K562 (cell line): Measurements from ENCODE around the gene MYLK4. TPM values are rescaled to one million over a fixed set of nuclear protein-coding genes. Genes with fewer than 3 reads are reported as not detected.

ENCODE experiments used
- ATAC-seq: fragments of 200-7000 bp; cut with Tn5 transposase; 3 replicates; pipeline ENCODE4 v1.9.1; 2020; ENCODE audit warnings: moderate library complexity
- BruUV-seq: library from RNA; stranded (reverse); fragments of 400-500 nt; replicated peaks from 2 replicates; lab custom pipeline; 2021; lab: Mats Ljungman, UMichigan
- CTCF ChIA-PET: fragments of 300-600 bp; formaldehyde crosslinking; extraction: SDS; loops from one replicate; lab custom pipeline; 2021; ENCODE audit warnings: low intra/inter-chr PET ratio; lab: Yijun Ruan, JAX
- POLR2A ChIA-PET: fragments of 300-600, 350-650 bp; sonication (Branson Sonifier 250); formaldehyde crosslinking; extraction: SDS; loops from one replicate; lab custom pipeline; 2021; ENCODE audit warnings: antibody characterized with exemption, inconsistent platforms; lab: Yijun Ruan, JAX
- DNase-seq, 4 experiments: peaks; one replicate each; pipeline versions ENCODE4 v3.0.0 to v3.0.0-alpha.2; 2011 to 2018; ENCODE audit warnings: low spot score in 3 of 4, mixed read lengths in 3 of 4; ENCODE audit errors: extremely low read depth in 1 of 4
- FAIRE-seq: peaks from 2 replicates; lab custom pipeline; 2011; peaks lifted over from hg19 to GRCh38; lab: Jason Lieb, UNC
- H2AFZ ChIP-seq: 2 replicates; pipeline ENCODE4 v1.6.0; 2011; ENCODE audit warnings: low read depth, low read length, control low read depth, inconsistent platforms
- H3K27ac ChIP-seq: fragments of 200-600 bp; 3 replicates; pipeline ENCODE4 v1.8.0; 2011; ENCODE audit warnings: low read depth, mild to moderate bottlenecking, control low read depth, inconsistent platforms, low read length, moderate library complexity, mixed read lengths; ENCODE audit errors: extremely low read depth
- H3K27me3 ChIP-seq, 2 experiments: fragments of 300-600 bp in 1 of 2; 2 replicates in 1 of 2; 3 replicates in 1 of 2; pipeline versions ENCODE4 v1.6.0 to v1.8.0; 2011; ENCODE audit warnings: inconsistent platforms in 2 of 2, low read length in 2 of 2, mild to moderate bottlenecking in 1 of 2, mixed read lengths in 1 of 2, moderate library complexity in 1 of 2; ENCODE audit not compliant: control insufficient read depth in 2 of 2, insufficient read depth in 2 of 2
- H3K36me3 ChIP-seq: fragments of 300-600 bp; 3 replicates; pipeline ENCODE4 v1.8.0; 2011; ENCODE audit warnings: mild to moderate bottlenecking, low read length, inconsistent platforms; ENCODE audit not compliant: control insufficient read depth, insufficient read depth
- H3K4me1 ChIP-seq, 2 experiments: fragments of 200-600 bp in 1 of 2; replicated peaks in 1 of 2; 2 replicates in 1 of 2; 3 replicates in 1 of 2; pipeline versions ENCODE4 v1.5.1 to v1.8.0; 2011; ENCODE audit warnings: inconsistent platforms in 2 of 2, low read length in 2 of 2, mild to moderate bottlenecking in 1 of 2, mixed read lengths in 1 of 2, moderate library complexity in 1 of 2; ENCODE audit not compliant: control insufficient read depth in 2 of 2, insufficient read depth in 2 of 2
- H3K4me2 ChIP-seq: 2 replicates; pipeline ENCODE4 v1.6.1; 2011; ENCODE audit warnings: low read length, control low read depth, inconsistent platforms, mixed read lengths; ENCODE audit not compliant: insufficient read depth
- H3K4me3 ChIP-seq: fragments of 200-600 bp; sonication (generic), shearing (Covaris generic); 2 replicates; pipeline ENCODE4 v1.5.1; 2016; ENCODE audit warnings: control low read depth, inconsistent platforms
- H3K79me2 ChIP-seq: fragments of 200-600 bp; 3 replicates; pipeline ENCODE4 v1.8.0; 2011; ENCODE audit warnings: low read length, inconsistent platforms; ENCODE audit not compliant: control insufficient read depth, insufficient read depth
- H3K9ac ChIP-seq, 2 experiments: 2 replicates each; pipeline versions ENCODE4 v1.6.0 to v1.6.1; 2011; ENCODE audit warnings: low read depth in 2 of 2, low read length in 2 of 2, control low read depth in 1 of 2, inconsistent platforms in 1 of 2, mild to moderate bottlenecking in 1 of 2, mixed read lengths in 1 of 2; ENCODE audit not compliant: insufficient read depth in 1 of 2
- H3K9me1 ChIP-seq: one replicate; pipeline ENCODE4 v1.6.0; 2011; ENCODE audit warnings: inconsistent platforms, mild to moderate bottlenecking, low read length, moderate library complexity; ENCODE audit not compliant: control insufficient read depth, insufficient read depth
- H3K9me3 ChIP-seq: replicated peaks from 2 replicates; pipeline ENCODE4 v1.5.1; 2011; ENCODE audit warnings: low read depth, low read length, inconsistent platforms; ENCODE audit not compliant: control insufficient read depth, insufficient read depth
- H4K20me1 ChIP-seq: replicated peaks from 2 replicates; pipeline ENCODE4 v1.6.1; 2011; ENCODE audit warnings: low read length, inconsistent platforms, mixed read lengths; ENCODE audit not compliant: control insufficient read depth, insufficient read depth
- E2F4 ChIP-seq: sonication (generic); formaldehyde crosslinking; IDR thresholded peaks from 2 replicates; pipeline ENCODE4 v1.8.0; 2022; ENCODE audit warnings: mild to moderate bottlenecking, low read depth, missing genetic modification reagents
- JUNB ChIP-seq: fragments of 450-650 bp; formaldehyde crosslinking; conservative IDR thresholded peaks from 2 replicates; pipeline ENCODE4 v1.4.0; 2020; ENCODE audit warnings: mild to moderate bottlenecking
- LCOR ChIP-seq: sonication (generic); formaldehyde crosslinking; IDR thresholded peaks from 2 replicates; pipeline ENCODE4 v1.8.0; 2022; ENCODE audit warnings: mild to moderate bottlenecking, missing genetic modification reagents
- MLLT1 ChIP-seq, 2 experiments: fragments of 450-650 bp; IDR thresholded peaks; 2 replicates each; pipeline ENCODE4 v1.6.1; 2016
- NCOA2 ChIP-seq, 2 experiments: fragments of 450-650 bp; IDR thresholded peaks; 2 replicates each; pipeline ENCODE4 v1.6.1; 2018; ENCODE audit warnings: mild to moderate bottlenecking in 2 of 2, moderate library complexity in 1 of 2; ENCODE audit not compliant: partially characterized antibody in 2 of 2
- PREB ChIP-seq: sonication (generic); formaldehyde crosslinking; IDR thresholded peaks from 2 replicates; pipeline ENCODE4 v1.8.1; 2023; ENCODE audit warnings: mild to moderate bottlenecking, missing genetic modification reagents
- RBBP5 ChIP-seq: fragments of 200-600 bp; sonication (generic); IDR thresholded peaks from 2 replicates; pipeline ENCODE4 v1.6.1; 2012; ENCODE audit warnings: borderline replicate concordance, mild to moderate bottlenecking, low read length, control low read depth, inconsistent platforms; ENCODE audit not compliant: insufficient read depth, poor library complexity, severe bottlenecking
- SLC30A9 ChIP-seq: fragments of 250-450 bp; sonication (Bioruptor Pico); IDR thresholded peaks from 2 replicates; pipeline ENCODE4 v1.8.0; 2022; ENCODE audit warnings: mild to moderate bottlenecking, moderate library complexity
- SMARCB1 ChIP-seq: IDR thresholded peaks from 2 replicates; pipeline ENCODE4 v1.6.1; 2011; ENCODE audit warnings: improper control_type of control experiment, low read depth; ENCODE audit not compliant: insufficient read length
- SREBF1 ChIP-seq: fragments of 150-350 bp; IDR thresholded peaks from 2 replicates; pipeline ENCODE4 v1.6.1; 2014; ENCODE audit warnings: antibody characterized with exemption, low read depth, low read length, borderline replicate concordance
- SREBF2 ChIP-seq: sonication (generic); formaldehyde crosslinking; IDR thresholded peaks from 2 replicates; pipeline ENCODE4 v1.4.0; 2020; ENCODE audit warnings: mild to moderate bottlenecking, missing genetic modification reagents
- THAP12 ChIP-seq: fragments of 250-450 bp; sonication (Bioruptor Pico); IDR thresholded peaks from 2 replicates; pipeline ENCODE4 v1.9.0; 2021; ENCODE audit warnings: mild to moderate bottlenecking, inconsistent platforms
- ZNF695 ChIP-seq: fragments of 450-650 bp; formaldehyde crosslinking; IDR thresholded peaks from 2 replicates; pipeline ENCODE4 v1.4.0; 2020; ENCODE audit warnings: mild to moderate bottlenecking, moderate library complexity
- WGBS: fragments of 100-300 bp; shearing (Covaris generic); methylation state at CpG from one replicate; pipeline ENCODE4 v1.1.6; 2016; ENCODE audit warnings: low coverage, mixed read lengths; ENCODE audit not compliant: insufficient coverage; ENCODE audit errors: missing lambda C conversion rate; 5-methylcytosine and 5-hydroxymethylcytosine counted together
- in situ Hi-C: fragments of 300-500 bp; cut with MboI; formaldehyde crosslinking; loops from 4 replicates; pipeline ENCODE4 v1.15.0; 2018; ENCODE audit warnings: inconsistent platforms, mixed read lengths
- intact Hi-C: fragments of 100-400 bp; cut with micrococcal nuclease; formaldehyde crosslinking; loops from 2 replicates; pipeline ENCODE4 v1.14.2; 2022
- polyA plus RNA-seq, 8 experiments: library from polyadenylated mRNA; depleted of rRNA in 4 of 8; stranded (reverse) in 5 of 8; unstranded in 3 of 8; fragments of >200 nt; fragmentation: Nextera tagmentation in 2 of 8; fragmentation: Illumina TruSeq in 1 of 8; extraction: Ambion mirVana in 2 of 8; extraction: Trizol in 1 of 8; gene quantifications; 2 replicates each; pipeline versions ENCODE4 v1.2.1 to v1.2.3, GENCODE V29; 2011 to 2014; ENCODE audit warnings: inconsistent platforms in 1 of 8, missing spikeins in 1 of 8
- total RNA-seq, 7 experiments: library from RNA; depleted of rRNA in 6 of 7; stranded (reverse); fragments of >200 nt in 6 of 7; fragmentation: Illumina TruSeq in 2 of 7; extraction: Trizol in 2 of 7; gene quantifications; 2 replicates each; pipeline versions ENCODE4 v1.2.1 to v1.2.3, GENCODE V29; 2011 to 2021; ENCODE audit warnings: low replicate concordance in 1 of 7

MYLK4 gene
- total and polyA plus RNA-seq, 9 of the 15 experiments (the other 6 are each of a cell fraction or from before 2014, with no cell fraction given): 0.01 to 0.15 (median 0.06) TPM

GRCh38 chr6:2632976-2633584, 117.6 kb downstream of the MYLK4 start (continued):
- TF ChIP-seq E2F4 (CRISPR knock-in tag): no peak
- no peak for TF ChIP-seq THAP12 (CRISPR knock-in tag)

GRCh38 chr6:2632368-2632767, 118.4 kb downstream of the MYLK4 start:
- WGBS: 0% methylated on average over 10 of the region's 10 CpGs
- BruUV-seq: no TSS peak

More at GRCh38 chr6:2632368-2632767, 118.4 kb downstream of the MYLK4 start:
- Histone ChIP-seq H3K4me2 (no peak overlapping the region), H3K79me2 (no peaks in the 10 kb centered on the region), H3K9ac (no peak overlapping the region), H3K4me1 (peaks cover 0 to 8% of the 10 kb centered on the region in 2 experiments; a peak in 2 of 5 replicates), H4K20me1 (no peaks in the 10 kb centered on the region), H3K27ac (no peak overlapping the region), H3K9me1 (no peaks in the 10 kb centered on the region), H2AFZ (no peak overlapping the region), H3K9me3 (no peaks in the 10 kb centered on the region), H3K4me3 (no peak overlapping the region), H3K36me3 (no peaks in the 10 kb centered on the region), H3K27me3 (peaks cover 43 to 67% of the 10 kb centered on the region in 2 experiments)
- ChIA-PET POLR2A (interaction anchor here (1.0 to 1.4 kb wide), 2 partner anchors 10 to 29 kb away, joined by 4 to 5 read pairs; no protein-coding TSS in a partner anchor), CTCF (no interaction called here)
- no peak for FAIRE-seq
- no peak for ATAC-seq
- in situ Hi-C loops: no loop called here
- TF ChIP-seq RBBP5 (no peak), LCOR (CRISPR knock-in tag) (no peak), MLLT1 (IDR thresholded peaks at IDR 0.05) (no peak), PREB (CRISPR knock-in tag) (no peak), JUNB (CRISPR knock-in tag) (no peak), ZNF695 (no peak), SREBF2 (CRISPR knock-in tag) (no peak), SLC30A9 (no peak), SREBF1 (no peak), SMARCB1 (no peak), NCOA2 (IDR thresholded peaks at IDR 0.05; ENCODE audit: partially characterized antibody in 2 of 2) (no peak)
- no peak for DNase-seq
- intact Hi-C loops: loop anchor here (5.0 to 10.0 kb wide), 3 partner anchors 65 to 428 kb away; no protein-coding TSS in a partner anchor
